HUDEP-2 (cell line): ENCODE results near the gene TOR2A.

Experiments
- DNase-seq, 76 experiments: peaks; one replicate each; lab custom pipeline; 2025; ENCODE audit not compliant: unreplicated experiment in 76 of 76; lab: John Stamatoyannopoulos, UW

Gene TOR2A

DNA sequence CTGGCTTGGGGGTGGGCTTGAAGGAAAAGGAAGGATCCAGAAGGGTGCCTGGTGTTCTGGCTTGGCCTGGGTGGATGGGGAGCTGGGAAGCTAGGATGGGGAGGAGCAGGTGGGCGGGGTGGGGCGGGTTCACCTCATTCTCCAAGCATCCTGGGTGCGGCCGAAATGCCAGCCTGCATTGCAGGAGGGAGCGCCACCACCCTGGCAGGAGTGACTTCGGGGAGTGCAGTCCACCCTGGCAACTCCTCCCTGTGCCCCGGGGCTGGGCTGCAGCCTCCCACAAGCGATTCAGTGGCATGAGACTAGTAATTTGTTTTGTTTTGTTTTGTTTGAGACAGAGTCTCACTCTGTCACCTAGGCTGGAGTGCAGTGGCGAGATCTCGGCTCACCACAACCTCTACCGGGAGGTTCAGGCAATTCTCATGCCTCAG lies 13.7 kb downstream of the TOR2A start:
- DNase-seq, result no peak

DNA sequence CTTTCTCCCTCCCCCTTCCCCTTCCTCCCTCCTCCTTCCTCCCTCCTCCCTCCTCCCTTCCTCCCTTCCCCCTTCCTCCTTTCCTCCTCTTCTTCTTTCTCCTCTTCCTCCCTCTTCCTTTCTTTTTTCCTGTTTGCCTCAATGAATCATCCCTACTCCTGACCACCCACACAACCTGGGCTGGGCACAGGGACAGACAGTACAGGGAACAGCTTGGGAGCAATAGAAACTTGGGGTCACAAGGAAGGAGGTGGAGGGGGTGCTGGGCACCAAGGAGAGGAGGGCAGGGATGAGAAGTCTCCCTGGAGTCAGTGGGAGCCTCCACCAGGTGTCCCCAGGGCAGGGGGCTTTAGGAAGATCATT lies 14.2 kb downstream of the TOR2A start:
- DNase-seq, result no peak

- DNase-seq, result no peak
Measured at GRCh38 chr9:127720031-127720864, 14.8 kb downstream of the TOR2A start.

- peak in 2 of 76 experiments; percentile 9 to 24 for DNase-seq
Measured at GRCh38 chr9:127717766-127718165, 17.3 kb downstream of the TOR2A start.

DNA sequence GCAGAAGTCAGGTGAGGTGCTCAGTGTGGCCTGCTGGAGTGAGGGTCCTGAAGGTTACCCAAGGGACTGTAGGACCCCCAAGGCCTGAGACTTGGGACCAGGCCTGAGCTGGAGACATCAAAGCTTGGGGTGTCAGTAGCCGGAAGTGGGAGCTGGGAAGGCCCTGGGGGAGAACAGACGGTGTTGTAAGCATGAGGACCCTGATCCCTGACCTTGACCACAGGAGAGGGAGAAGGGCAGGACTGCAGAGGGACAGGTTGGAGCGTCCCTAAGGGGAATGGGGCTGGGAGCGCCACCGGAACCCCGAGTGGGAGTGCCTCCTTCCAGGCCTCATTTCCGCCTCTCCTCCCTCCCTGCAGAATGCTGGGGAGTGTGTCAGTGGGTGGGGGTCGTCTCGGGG lies 18.7 kb downstream of the TOR2A start:
- no peak for DNase-seq

- DNase-seq, result peak in 75 of 76 experiments; percentile 26 to 96 (median 91)
Measured at GRCh38 chr9:127715470-127716337, 19.4 kb downstream of the TOR2A start, which contains the start of the genes PTRH1 and TTC16. PTRH1 (minus strand) TSS chr9:127715663; CDS start chr9:127715639, 24 bp downstream. TTC16 (plus strand) TSS chr9:127716079; CDS start chr9:127716146, 67 bp downstream.

DNA sequence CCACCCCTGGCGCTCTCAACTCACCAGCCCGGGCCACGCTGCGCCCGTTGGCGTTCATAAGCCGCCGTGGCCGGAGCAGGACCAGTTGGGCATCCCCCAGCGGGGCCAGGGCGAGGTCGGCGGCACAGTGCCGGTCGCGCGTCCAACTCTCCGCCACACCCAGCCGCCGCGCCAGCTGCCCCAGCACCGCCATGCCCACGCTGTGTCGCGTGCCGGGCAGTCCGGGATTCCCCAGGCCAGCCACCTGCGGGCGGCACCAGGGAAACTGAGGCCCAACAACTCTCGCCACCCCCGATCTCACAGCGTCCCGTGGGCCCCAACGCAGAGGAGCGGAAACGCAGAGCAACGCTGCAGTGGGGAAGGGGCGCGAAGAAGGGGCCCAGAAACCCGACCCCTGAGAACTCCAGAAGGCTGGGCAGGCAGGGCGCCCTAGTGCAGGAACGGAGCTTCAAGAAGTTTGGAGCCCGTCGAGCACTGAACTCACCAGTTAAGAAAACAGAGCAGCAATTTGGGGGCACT lies 20.1 kb downstream of the TOR2A start:
- DNase-seq, result peak in 9 of 76 experiments; percentile 3 to 37 (median 12)

DNA sequence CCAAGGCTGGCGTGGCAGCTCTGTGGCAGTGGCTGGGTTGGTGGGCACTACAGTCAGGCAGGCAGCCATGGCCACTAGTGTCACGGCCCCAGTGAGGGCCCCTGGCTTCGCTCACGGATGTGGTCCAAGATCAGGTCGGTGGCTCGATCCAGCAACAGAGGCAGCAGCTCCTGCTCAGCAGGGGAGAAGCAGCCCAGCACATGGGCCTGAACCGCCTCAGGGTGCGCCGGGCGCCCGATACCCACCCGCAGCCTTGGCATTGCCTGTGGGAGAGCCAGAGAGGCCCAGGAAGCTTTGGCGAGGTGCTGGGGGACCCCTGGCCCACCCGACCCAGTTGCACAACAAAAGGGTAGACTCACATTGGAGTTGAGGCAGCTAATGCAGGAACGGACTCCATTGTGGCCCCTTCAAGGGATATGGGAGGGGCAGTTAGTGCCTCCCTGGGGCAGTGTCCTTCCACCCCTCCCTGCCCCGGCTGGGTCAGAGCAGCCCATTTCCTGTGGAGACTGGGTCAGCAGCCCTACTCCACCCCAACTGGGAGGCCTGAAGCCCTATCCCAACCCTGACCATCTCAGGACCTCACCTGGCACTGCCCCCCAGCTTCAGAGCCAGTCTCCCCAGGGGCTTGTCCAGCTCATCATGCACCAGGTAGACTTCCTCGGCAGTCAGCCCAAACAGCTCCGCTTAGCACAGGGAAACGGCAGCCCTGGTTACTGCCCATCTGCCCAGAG lies 20.9 kb downstream of the TOR2A start:
- no peak for DNase-seq

GRCh38 chr9:127712867-127713266 lies 22.2 kb downstream of the TOR2A start:
- no peak for DNase-seq

GRCh38 chr9:127712371-127712770 lies 22.7 kb downstream of the TOR2A start:
- DNase-seq, result no peak

GRCh38 chr9:127711831-127712274 lies 23.2 kb downstream of the TOR2A start:
- DNase-seq, result no peak

GRCh38 chr9:127711226-127711701 lies 23.8 kb downstream of the TOR2A start:
- DNase-seq, result no peak

GRCh38 chr9:127710204-127710783 lies 24.8 kb downstream of the TOR2A start:
- no peak for DNase-seq

GRCh38 chr9:127708952-127709587 lies 26.0 kb downstream of the TOR2A start:
- DNase-seq, result no peak

- peak in 2 of 76 experiments; percentile 2 to 6 for DNase-seq
Measured at GRCh38 chr9:127707766-127708165, 27.3 kb downstream of the TOR2A start.

GRCh38 chr9:127706836-127707241 lies 28.3 kb downstream of the TOR2A start, which contains the start of gene CFAP157:
CFAP157 (plus strand) TSS chr9:127706988; CDS start chr9:127707032, 44 bp downstream.
- no peak for DNase-seq

- DNase-seq, result no peak
Measured at GRCh38 chr9:127705577-127706379, 29.3 kb downstream of the TOR2A start.

- no peak for DNase-seq
Measured at GRCh38 chr9:127703289-127703946, 31.7 kb downstream of the TOR2A start.
